CD4-positive, alpha-beta T cell (primary cell): ENCODE measurements around the gene TMEM235. TPM values are rescaled to one million over a fixed set of nuclear protein-coding genes. Genes with fewer than 3 reads are reported as not detected.

Experiments used
- ATAC-seq: fragments of 200-7000 bp; cut with Tn5 transposase; one replicate; pipeline ENCODE4 v1.10.0; 2022; ENCODE audit warnings: mild to moderate bottlenecking; ENCODE audit not compliant: poor library complexity
- CTCF ChIA-PET: fragments of 350-600 bp; sonication (Branson Sonifier 250); formaldehyde crosslinking; loops from one replicate; lab custom pipeline; 2021; ENCODE audit warnings: antibody characterized with exemption, inconsistent platforms; lab: Charles Lee
- POLR2A ChIA-PET: fragments of 350-600 bp; sonication (Branson Sonifier 250); formaldehyde crosslinking; loops from one replicate; lab custom pipeline; 2021; ENCODE audit warnings: antibody characterized with exemption, inconsistent platforms; lab: Charles Lee
- DNase-seq, 14 experiments: peaks; one replicate each; pipeline ENCODE4 v3.0.0-alpha.2; 2013 to 2020; ENCODE audit warnings: mixed read lengths in 2 of 14
- H3K27ac ChIP-seq, 2 donors: one replicate each; pipeline versions ENCODE4 v1.5.1 to v1.7.0; 2013; ENCODE audit warnings: low read length in 2 of 2, low read depth in 1 of 2, mild to moderate bottlenecking in 1 of 2
- H3K27me3 ChIP-seq, 2 experiments: 1 replicate in 1 of 2; 2 replicates in 1 of 2; pipeline versions ENCODE4 v1.6.1 to v1.7.0; 2013; ENCODE audit warnings: low read length in 2 of 2, control low read depth in 1 of 2, mild to moderate bottlenecking in 1 of 2, moderate library complexity in 1 of 2; ENCODE audit not compliant: insufficient read depth in 2 of 2, control insufficient read depth in 1 of 2
- H3K36me3 ChIP-seq: one replicate; pipeline ENCODE4 v1.6.1; 2013; ENCODE audit warnings: low read length, control low read depth; ENCODE audit not compliant: insufficient read depth
- H3K4me1 ChIP-seq: one replicate; pipeline ENCODE4 v1.6.1; 2013; ENCODE audit warnings: low read length, control low read depth; ENCODE audit not compliant: insufficient read depth
- H3K4me3 ChIP-seq: one replicate; pipeline ENCODE4 v1.5.1; 2013; ENCODE audit warnings: mild to moderate bottlenecking, low read length, moderate library complexity
- H3K9me3 ChIP-seq, 2 experiments: 1 replicate in 1 of 2; 2 replicates in 1 of 2; pipeline versions ENCODE4 v1.6.1 to v1.7.0; 2013; ENCODE audit warnings: low read length in 2 of 2, mild to moderate bottlenecking in 2 of 2, control low read depth in 1 of 2, moderate library complexity in 1 of 2; ENCODE audit not compliant: control insufficient read depth in 1 of 2, insufficient read depth in 1 of 2
- H3K27ac Mint-ChIP-seq: one replicate; pipeline ENCODE4 v1.8.0; 2020; ENCODE audit warnings: mixed read lengths
- H3K27me3 Mint-ChIP-seq: one replicate; pipeline ENCODE4 v1.8.0; 2021; ENCODE audit warnings: mixed read lengths
- H3K36me3 Mint-ChIP-seq: one replicate; pipeline ENCODE4 v1.8.0; 2021; ENCODE audit warnings: low read depth, mixed read lengths
- H3K4me1 Mint-ChIP-seq: one replicate; pipeline ENCODE4 v1.8.0; 2021; ENCODE audit warnings: low read depth, mixed read lengths
- H3K4me3 Mint-ChIP-seq: one replicate; pipeline ENCODE4 v1.8.0; 2020; ENCODE audit warnings: mild to moderate bottlenecking, mixed read lengths
- H3K9me3 Mint-ChIP-seq: one replicate; pipeline ENCODE4 v1.8.0; 2020; ENCODE audit warnings: mixed read lengths
- intact Hi-C, 2 experiments: fragments of 100-400 bp; cut with DNase I in 1 of 2; cut with micrococcal nuclease in 1 of 2; formaldehyde crosslinking; loops; one replicate each; pipeline versions ENCODE4 v1.15.1 to v1.9.0; 2023 to 2025; cut with DNase I, micrococcal nuclease
- total RNA-seq, 174 experiments: library from RNA in 2 of 174; stranded (reverse) in 2 of 174; gene quantifications; one replicate each; pipeline ENCODE4 v1.2.3 and lab custom pipeline; 2021 to 2026
- TF ChIP-seq, protein P1 (sequence below): fragments of 200-600 bp; IDR thresholded peaks from one replicate; pipeline ENCODE4 v1.8.0; 2022; ENCODE audit warnings: antibody characterized with exemption, mild to moderate bottlenecking

TMEM235 gene
- total RNA-seq, 2 experiments from 2014 or later = not detected

DNA sequence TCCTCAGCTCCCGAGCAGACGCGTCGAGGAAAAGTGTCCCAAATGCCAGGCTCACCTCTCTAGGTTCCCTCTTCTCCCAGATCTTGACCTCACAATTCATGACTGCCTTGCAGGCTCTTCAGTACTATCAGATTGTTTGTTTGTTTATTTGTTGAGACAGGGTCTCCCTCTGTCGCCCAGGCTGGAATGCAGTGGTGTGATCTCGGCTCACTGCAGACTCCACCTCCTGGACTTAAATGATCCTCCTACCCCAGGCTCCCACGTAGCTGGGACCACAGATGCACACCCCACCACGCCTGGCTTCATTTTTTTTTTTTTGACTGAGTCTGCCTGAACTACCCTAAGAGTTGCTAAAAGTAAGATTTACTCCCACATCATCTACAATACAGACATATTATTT is 15.9 kb downstream of the TMEM235 start:
- H3K27ac Mint-ChIP-seq = no peak overlapping the region
- peaks cover 21% of the 10 kb centered on the region for H3K36me3 Mint-ChIP-seq
- Histone ChIP-seq H3K36me3 (peaks cover 13% of the 10 kb centered on the region), H3K4me1 (peaks cover 35% of the 10 kb centered on the region), H3K9me3 (no peaks in the 10 kb centered on the region), H3K27me3 (no peaks in the 10 kb centered on the region), H3K27ac (no peak overlapping the region), H3K4me3 (no peak overlapping the region)
- DNase-seq (no peak), ATAC-seq (no peak)
- intact Hi-C loops = no loop called here
- no peaks in the 10 kb centered on the region for H3K9me3 Mint-ChIP-seq
- no peaks in the 10 kb centered on the region for H3K27me3 Mint-ChIP-seq
- ChIA-PET POLR2A (no interaction called here), CTCF (no interaction called here)
- TF ChIP-seq, protein P1, sequence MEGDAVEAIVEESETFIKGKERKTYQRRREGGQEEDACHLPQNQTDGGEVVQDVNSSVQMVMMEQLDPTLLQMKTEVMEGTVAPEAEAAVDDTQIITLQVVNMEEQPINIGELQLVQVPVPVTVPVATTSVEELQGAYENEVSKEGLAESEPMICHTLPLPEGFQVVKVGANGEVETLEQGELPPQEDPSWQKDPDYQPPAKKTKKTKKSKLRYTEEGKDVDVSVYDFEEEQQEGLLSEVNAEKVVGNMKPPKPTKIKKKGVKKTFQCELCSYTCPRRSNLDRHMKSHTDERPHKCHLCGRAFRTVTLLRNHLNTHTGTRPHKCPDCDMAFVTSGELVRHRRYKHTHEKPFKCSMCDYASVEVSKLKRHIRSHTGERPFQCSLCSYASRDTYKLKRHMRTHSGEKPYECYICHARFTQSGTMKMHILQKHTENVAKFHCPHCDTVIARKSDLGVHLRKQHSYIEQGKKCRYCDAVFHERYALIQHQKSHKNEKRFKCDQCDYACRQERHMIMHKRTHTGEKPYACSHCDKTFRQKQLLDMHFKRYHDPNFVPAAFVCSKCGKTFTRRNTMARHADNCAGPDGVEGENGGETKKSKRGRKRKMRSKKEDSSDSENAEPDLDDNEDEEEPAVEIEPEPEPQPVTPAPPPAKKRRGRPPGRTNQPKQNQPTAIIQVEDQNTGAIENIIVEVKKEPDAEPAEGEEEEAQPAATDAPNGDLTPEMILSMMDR = no peak
- no peak overlapping the region for H3K4me3 Mint-ChIP-seq
- H3K4me1 Mint-ChIP-seq = peaks cover 15% of the 10 kb centered on the region

DNA sequence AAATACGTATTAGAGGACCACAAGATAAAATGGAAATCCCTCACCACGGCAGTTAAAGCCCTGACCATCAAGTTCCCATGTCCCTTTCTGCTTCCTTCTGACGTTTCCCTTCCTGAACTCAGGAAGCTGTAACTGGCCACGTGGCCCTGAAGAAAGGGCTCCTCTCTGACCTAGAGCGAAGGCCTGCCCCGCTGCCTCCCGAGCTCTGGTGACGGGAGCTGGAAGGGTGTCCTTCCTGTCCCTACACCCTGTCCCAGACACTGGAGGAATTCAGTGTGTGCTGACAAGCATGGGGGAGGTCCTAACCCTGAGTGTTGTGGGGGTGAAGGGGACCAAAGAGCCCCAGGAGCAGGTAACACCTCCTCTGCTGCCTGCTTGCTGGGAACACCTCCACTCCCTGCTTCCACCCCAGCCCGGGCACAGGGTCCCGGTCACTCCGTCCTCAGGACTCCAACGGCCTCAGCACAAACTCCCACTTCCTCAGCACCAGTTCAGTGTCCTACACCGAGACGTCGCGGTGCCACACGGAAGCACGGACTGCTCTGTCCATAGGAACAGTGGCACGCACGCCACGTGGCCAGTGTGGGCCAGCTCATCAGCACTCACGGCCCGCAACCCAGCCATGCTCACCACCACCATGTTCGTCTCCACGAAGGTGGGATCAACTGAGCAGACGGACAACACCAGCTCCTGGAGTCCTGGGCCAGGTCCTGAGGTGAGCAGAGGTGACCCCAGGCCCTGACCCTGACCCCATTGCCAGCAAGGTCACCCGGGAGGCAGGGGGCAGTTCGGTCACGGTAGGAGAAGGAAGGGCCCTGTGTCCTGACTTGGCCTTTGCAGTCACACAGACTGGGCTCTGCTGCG is 16.9 kb downstream of the TMEM235 start:
- H3K4me1 ChIP-seq = peaks cover 45% of the 10 kb centered on the region
- H3K4me3 ChIP-seq = no peak overlapping the region
- no peak overlapping the region for H3K27ac ChIP-seq
- ATAC-seq (no peak), DNase-seq (no peak)
- ChIA-PET CTCF (interaction anchor here (0.5 kb wide), 1 partner anchor 55 kb away, joined by 3 read pairs; no protein-coding TSS in a partner anchor), POLR2A (no interaction called here)
- peaks cover 25% of the 10 kb centered on the region for H3K4me1 Mint-ChIP-seq
- no peaks in the 10 kb centered on the region for H3K9me3 Mint-ChIP-seq
- TF ChIP-seq, protein P1 = no peak
- intact Hi-C loops = no loop called here
- peaks cover 13% of the 10 kb centered on the region for H3K36me3 ChIP-seq
- H3K4me3 Mint-ChIP-seq = no peak overlapping the region
- peaks cover 30% of the 10 kb centered on the region for H3K36me3 Mint-ChIP-seq
- H3K9me3 ChIP-seq = no peaks in the 10 kb centered on the region
- H3K27me3 Mint-ChIP-seq = no peaks in the 10 kb centered on the region
- H3K27me3 ChIP-seq = no peaks in the 10 kb centered on the region
- H3K27ac Mint-ChIP-seq = no peak overlapping the region

DNA sequence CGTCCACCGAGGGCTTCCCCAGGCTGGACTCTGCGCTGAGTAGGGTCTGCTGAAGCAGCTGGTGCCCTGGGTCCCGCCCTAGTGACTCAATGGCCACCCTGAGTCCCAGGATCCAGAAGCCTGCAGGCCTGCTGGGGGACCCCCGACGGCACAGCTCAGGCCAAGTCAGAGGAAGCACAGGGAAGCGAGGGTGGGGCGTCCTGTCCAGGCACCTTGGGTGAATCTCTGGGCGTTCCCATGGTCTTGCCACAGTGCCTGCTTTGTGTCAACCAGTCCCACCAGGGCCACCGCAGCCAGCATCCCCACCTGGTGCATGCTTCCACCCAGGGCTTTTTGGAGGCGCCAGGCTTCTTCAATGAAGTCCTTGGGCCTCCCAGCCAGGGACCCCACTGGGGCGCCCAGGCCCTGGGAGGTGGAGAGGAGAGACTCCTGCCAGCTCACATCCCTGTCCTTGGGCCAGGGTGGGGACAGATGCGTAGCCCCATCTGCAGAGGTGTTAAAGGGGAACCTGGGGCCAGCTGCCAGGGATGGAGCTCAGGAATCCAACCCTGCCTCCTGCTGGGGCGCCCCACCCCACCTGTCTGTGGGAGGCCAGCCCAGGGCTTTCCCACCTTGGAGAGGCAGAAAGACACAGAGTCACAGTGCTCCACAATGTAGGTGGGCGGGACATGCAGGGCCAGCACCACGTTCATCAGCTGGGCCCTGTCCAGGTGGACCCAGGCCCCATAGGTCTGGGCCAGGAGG is 17.8 kb downstream of the TMEM235 start:
- H3K9me3 ChIP-seq = no peaks in the 10 kb centered on the region
- no peaks in the 10 kb centered on the region for H3K27me3 Mint-ChIP-seq
- ATAC-seq = no peak
- peaks cover 13% of the 10 kb centered on the region for H3K36me3 ChIP-seq
- no peak overlapping the region for H3K4me3 Mint-ChIP-seq
- peaks cover 53% of the 10 kb centered on the region for H3K4me1 ChIP-seq
- intact Hi-C loops = no loop called here
- TF ChIP-seq, protein P1 = no peak
- no peak for DNase-seq
- no peak overlapping the region for H3K27ac Mint-ChIP-seq
- ChIA-PET POLR2A (interaction anchor here (0.6 to 3.2 kb wide), 3 partner anchors 13 to 173 kb away, joined by 3 to 24 read pairs (median 3); no protein-coding TSS in a partner anchor), CTCF (interaction anchor here (0.5 to 4.2 kb wide), 2 partner anchors 56 to 173 kb away, joined by 3 to 35 read pairs; no protein-coding TSS in a partner anchor)
- H3K9me3 Mint-ChIP-seq = no peaks in the 10 kb centered on the region
- peaks cover 31% of the 10 kb centered on the region for H3K36me3 Mint-ChIP-seq
- H3K4me1 Mint-ChIP-seq = peaks cover 33% of the 10 kb centered on the region
- no peaks in the 10 kb centered on the region for H3K27me3 ChIP-seq
- no peak overlapping the region for H3K27ac ChIP-seq
- H3K4me3 ChIP-seq = no peak overlapping the region
